ENCODE results near the gene ABCA7.

Gene ABCA7

DNA sequence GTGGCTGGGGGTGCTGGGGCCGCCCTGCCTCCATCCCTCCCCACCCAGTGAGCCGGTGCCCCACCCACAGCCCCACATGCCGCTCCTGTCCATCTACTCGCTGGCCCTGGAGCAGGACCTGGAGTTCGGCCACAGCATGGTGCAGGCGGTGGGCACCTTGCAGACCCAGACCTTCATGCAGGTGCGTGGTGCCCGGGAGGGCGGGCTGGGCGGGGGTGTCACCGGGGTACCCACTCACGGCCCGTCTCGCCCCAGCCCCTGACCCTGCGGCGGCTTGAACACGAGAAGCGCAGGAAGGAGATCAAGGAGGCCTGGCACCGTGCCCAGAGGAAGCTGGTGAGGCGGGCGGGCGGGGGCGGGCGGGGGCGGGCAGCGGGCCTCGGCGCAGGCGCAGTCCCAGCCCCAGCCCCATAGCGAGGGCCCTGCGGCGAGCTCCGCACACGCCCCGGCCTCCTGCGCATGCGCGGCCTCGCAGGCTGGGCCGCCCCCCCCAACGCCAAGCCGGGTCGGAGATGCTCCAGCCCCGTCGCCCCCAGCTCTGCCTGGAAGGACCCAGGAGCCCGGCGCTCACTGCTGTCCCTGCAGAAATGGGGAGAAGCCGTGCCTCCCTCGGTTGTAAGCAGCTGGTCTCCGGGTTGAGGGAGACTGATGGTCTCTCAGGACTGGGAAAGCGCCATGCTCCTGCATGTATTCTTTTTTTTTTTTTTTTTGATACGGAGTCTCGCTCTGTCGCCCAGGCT is 34.8 kb downstream of the ABCA7 start:
- peak; percentile 97 for DNase-seq

DNA sequence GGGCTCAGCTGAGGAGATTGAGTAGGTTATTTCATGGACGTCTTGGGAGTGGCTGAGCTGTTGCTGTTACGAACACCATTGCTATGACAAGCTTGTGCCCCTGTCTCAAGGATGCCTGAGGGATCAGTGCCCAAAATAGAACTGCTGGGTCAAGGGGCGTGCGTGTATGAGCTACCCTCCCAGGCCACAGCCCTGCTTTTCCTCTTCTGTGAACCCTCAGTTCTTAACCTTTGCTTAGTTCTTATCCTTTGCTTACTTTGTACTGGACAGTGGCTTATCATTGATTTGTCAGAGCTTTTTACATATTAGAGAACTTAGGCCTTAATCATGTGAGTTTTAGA is 36.1 kb downstream of the ABCA7 start:
- DNase-seq: no peak

DNA sequence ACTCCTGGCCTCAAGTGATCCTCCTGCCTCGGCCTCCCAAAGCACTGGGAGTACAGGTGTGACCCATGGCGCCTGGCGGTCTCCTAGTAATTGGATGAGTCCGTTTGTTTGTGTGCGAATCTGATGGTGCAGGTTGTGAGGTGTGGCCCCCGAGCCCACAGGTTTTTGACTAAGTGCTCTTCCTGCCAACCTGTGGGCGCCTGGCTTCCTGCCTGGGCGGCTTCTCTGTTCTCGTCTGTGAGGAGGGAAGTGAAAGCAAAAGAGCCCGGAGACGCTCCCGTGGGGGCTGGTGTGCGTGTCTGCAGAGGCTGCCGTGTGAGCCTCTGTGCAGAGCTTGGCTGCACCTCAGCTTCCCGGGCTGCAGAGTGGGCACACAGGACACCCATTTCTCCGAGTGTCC is 37.0 kb downstream of the ABCA7 start:
- DNase-seq: peak; percentile 65

DNA sequence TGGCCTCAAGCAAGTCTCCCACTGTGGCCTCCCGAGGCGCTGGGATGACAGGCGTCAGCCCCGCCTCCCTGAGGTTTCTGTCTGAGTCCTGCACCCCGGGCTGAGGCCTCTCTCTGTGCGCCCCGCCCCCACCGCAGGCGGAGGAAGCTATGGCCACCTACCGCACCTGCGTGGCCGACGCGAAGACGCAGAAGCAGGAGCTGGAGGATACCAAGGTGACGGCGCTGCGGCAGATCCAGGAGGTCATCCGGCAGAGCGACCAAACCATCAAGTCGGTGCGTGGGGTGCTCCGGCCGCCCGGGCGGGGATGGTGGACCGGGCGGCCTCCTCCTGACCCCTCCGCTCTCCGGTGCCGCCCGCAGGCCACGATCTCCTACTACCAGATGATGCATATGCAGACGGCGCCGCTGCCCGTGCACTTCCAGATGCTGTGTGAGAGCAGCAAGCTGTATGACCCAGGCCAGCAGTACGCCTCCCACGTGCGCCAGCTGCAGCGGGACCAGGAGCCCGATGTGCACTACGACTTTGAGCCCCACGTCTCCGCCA is 39.7 kb downstream of the ABCA7 start:
- peak; percentile 85 for DNase-seq

DNA sequence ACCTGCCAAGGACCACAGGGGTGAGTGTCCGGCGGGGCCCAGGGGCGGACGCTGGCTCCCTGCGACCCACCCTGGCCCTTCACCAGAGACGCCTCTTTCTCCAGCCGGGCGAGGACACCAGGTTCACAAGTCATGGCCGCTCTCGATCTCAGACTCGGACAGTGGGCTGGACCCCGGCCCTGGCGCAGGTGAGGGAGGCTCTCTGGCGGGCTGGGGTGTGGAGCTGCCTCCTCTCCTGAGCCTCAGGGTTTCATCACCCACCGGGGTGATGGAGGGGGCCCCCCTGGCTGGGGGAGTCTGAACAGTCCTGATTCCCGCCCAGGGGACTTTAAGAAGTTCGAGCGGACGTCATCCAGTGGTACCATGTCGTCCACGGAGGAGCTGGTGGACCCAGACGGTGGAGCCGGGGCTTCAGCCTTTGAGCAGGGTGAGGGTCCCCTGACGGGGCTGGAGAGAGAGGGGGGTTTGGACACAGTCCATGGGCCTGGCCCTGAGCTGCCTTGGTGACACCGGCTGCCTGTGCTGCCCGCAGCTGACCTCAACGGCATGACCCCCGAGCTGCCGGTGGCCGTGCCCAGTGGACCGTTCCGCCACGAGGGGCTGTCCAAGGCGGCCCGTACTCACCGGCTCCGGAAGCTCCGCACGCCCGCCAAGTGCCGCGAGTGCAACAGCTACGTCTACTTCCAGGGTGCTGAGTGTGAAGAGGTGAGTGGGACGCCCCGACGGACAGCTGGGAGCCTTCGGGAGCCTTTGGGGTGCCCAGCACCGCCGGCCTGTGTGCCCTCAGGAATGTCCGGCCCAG is 40.7 kb downstream of the ABCA7 start:
- no peak for DNase-seq

DNA sequence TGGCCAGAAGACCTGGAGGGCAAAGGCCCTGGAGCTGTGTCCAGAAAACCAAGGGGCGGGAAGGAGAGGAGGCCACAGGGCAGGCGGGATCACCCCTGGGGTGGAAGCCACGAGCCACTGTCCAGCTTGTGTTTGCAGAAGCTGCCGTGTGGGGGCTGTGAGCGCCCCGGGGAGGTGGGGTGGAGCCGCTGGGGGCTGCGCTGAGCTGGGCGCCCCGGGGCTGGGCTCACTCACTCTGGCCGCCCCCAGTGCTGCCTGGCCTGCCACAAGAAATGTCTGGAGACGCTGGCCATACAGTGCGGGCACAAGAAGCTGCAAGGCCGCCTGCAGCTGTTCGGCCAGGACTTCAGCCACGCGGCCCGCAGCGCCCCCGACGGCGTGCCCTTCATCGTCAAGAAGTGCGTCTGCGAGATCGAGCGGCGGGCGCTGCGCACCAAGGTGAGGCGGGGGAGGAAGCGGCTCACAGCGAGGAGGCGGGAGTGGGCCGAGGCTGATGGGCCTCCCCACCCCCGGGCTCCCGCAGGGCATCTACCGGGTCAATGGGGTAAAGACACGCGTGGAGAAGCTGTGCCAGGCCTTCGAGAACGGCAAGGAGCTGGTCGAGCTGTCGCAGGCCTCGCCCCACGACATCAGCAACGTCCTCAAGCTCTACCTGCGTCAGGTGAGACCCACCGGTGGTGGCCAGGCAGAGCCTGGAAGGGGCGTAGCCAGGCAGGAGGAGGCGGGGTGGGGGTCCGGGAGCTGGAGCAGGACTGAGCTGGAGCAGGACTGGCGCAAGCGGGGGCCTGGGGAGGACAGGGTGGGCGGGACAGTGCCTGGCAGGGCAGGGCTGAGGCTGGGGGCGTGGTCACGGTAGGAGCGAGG is 41.6 kb downstream of the ABCA7 start:
- peak; percentile 86 for DNase-seq

DNA sequence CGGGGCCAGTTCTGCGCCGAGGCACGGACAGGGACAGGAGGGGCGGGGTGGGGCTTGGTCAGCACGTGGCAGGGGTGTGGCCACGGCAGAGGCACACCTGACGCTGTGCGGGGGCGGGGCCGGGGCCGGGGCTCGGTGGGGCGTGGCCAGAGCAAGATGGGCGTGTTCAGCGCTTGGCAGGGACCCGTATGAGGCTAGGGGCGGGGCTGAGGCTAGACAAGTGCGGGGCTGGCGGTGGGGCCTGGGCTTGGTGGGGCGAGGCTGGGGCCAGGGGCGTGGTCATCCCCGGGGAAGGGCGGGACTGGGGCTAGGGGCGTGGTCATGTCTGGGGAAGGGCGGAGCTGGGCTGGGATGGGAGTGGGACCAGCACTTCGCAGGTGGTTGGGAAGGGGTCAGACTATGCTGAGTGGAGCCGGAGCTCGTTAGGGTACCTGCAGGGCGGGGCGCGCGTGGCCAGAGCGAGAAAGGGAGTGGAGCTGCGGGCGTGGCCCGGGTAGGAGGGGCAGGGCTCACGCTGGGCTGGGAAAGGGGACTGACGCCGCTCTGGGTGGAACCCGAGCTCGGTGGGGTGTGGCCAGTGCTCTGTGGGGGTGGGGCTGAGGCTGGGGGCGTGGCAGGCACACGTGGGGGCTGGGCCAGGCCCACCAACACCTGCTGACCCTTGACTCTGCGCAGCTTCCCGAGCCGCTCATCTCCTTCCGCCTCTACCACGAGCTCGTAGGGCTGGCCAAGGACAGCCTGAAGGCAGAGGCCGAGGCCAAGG is 42.4 kb downstream of the ABCA7 start:
- peak; percentile 98 for DNase-seq

DNA sequence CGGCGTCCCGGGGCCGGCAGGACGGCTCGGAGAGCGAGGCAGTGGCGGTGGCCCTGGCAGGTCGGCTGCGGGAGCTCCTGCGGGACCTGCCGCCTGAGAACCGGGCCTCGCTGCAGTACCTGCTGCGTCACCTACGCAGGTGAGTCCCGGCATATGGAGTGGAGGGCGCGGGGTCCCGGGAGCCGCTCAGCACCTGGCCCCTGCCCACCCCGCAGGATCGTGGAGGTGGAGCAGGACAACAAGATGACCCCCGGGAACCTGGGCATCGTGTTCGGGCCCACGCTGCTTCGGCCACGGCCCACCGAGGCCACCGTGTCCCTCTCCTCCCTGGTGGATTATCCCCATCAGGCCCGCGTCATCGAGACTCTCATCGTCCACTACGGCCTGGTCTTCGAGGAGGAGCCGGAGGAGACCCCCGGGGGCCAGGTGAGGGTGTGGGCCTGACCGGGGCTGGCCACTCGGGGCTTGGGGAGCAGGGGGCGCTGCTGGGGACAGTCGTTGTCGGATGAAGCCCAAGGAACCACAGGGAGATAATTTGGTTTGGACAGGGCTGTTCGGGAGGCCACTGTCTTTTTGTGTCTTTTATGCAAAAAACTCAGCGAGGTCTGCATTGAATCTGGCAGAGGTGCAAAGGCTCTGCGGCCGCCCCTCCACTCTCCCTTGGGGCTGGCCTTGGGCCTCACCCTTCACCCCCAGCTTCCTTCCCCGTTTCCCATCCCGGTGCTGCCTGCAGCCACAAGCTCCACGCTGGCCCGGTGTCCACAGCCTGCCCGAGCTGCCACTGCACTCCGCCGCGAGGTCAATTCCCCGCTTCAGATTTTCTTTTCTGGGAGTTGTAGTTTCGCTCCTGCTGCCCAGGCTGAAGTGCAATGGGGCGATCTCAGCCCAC is 43.3 kb downstream of the ABCA7 start:
- DNase-seq: no peak

DNA sequence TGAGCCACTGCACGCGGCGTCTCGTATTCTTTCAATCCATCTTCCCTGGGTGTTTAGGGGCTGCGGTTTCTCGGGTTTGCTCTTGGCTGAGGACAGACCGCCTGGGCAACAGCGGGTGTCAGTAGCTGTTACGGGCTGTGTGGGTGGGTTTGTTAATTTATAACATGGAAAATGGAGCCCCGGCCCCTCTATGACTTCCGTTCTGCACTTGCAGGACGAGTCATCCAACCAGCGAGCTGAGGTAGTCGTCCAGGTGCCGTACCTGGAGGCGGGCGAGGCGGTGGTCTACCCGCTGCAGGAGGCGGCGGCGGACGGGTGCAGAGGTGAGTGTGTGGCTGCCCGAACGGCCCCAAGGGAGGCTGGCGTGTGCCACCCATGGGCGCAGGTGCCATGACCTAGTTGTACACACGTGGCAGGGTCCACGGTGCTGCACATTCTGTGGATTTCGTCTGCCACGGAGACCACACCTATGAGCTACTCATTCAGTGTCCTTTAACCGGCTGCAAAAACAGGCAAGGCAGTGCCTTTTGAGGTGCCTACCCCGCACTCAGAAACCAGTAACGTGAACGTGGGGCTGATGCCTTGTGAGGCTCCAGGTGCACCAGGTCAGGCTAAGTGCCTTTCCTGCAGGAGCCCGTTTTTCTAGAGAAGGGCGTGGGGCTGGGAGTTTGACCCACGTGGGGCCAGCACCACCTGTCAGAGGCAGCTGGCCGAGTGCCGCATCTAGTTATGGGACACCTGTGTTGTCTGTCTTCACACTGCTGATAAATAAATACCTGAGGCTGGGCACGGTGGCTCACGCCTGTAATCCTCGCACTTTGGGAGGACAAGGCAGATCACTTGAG is 44.3 kb downstream of the ABCA7 start:
- DNase-seq: peak; percentile 43

DNA sequence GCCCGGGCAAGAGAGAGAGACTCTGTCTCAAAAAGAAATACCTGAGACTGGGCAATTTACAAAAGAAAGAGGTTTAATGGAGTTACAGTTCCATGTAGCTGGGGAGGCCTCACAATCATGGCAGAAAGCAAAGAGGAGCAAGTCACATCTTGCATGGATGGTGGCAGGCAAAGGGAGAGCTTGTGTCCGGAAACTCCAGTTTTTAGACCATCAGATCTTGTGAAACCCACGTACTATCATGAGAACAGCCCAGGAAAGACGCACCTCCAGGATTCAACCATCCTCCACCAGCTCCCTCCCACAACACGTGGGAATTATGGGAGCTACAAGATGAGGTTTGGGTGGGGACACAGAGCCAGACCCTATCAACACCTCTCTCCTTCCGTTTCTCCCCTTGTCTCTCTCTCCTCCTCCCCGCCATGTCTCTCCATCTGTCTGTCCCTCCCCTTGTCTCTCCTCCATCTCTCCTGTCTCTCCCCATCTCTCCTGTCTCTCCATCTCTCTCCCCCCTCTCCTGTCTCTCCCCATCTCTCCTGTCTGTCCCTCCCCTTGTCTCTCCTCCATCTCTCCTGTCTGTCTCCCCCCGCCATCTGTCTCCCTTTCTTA is 45.2 kb downstream of the ABCA7 start:
- no peak for DNase-seq

DNA sequence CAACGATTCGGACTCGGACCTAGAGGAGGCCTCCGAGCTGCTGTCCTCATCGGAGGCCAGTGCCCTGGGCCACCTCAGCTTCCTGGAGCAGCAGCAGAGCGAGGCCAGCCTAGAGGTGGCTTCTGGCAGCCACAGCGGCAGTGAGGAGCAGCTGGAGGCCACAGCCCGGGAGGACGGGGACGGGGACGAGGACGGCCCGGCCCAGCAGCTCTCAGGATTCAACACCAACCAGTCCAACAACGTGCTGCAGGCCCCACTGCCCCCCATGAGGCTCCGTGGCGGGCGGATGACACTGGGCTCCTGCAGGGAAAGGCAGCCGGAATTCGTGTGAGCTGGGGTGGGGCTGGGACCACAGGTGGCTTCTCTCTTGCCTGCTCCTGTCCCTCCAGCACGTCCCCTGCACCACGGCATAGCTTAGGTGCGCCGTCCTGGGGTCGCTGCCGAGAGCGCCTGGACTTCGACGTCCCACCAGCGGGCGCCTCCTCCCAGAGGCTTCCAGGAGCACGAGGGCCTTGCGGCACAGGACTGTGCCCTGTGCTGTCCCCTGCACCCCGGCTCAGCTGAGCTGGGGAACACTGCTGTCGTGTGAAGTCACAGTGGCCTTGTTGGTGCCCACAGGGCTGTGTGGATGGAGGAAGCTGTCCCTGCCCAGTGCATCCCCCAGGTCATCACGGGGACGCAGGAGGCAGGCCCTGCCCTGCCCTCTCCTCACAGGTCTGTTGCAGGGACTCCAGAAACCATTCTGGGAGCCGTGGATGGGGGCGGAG is 46.0 kb downstream of the ABCA7 start:
- DNase-seq: no peak

DNA sequence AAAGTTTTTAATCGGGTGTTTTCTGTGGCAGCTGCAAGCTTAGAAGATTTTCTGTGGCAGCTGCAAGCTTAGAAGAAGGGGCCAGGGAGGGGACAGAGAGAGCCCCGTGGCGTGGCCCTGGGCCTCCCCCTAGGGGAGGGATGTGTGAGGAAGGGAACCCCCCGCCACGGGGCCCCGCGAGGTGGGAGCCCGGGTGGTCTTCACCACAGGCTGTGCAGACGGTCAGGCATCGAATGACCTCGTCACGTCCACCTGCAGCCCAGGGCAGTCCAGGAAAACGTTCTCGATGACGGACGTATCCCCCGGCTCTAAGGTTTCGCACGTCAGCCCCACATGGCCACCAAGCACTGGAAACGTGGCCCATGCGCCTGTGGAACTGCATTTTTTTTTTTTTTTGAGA is 46.7 kb downstream of the ABCA7 start:
- no peak for DNase-seq

DNA sequence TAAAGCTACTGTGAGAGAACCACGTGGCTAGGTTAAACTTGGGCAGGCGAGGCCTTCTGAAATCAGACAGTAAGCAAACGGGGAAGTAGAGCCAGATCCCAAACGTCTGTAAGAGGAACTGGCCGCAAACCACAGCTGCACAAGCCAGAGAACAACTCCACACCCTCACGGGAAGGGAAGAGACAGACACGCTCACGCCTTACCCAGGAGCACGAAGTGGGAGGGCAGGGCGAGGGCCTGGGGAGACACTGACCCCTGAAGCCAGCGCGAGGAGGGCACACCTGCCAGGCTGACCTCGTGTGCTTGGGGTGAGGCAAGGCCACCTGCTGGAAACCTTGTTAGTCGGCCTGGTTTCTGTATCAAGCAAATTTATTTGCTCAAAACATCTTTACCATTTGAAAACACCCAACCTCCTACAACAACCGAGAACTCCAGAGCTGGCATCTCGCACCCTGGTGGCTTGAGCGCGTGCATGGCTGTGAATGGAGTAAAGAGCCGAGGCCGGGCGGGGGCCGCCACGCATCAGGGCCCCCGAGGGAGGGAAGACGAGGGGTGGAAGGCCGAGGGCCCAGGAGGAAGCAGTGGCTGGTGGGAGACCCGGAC is 48.0 kb downstream of the ABCA7 start:
- no peak for DNase-seq

DNA sequence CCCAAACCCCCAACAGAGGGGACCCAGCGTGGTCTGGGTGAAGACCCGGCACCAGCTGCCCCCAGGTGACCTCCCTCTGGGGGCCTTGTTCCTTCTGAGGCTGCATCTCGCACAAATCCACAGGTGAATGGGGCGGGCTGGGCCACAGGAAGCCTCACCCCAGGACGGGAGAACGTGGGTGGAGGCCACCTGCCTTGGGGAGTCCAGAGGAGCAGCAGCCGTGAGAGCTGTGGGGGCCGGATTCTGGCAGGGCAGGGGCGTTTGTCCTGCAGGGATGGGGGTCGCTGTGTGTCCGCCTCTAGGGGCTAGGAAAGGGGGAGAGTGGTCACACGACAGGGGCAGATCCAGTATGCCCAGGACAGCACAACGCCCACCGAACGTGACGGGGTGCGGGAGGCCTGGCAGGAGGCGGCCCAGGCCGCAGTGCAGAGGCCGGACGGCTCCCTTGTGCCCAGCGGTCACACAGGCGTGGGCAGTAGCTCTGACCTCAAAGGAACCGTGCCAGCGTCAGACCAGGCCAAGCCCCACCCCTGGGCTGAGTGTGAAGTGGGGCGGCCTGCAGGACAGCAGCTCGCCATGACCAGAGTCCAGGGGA is 48.6 kb downstream of the ABCA7 start:
- DNase-seq: no peak

DNA sequence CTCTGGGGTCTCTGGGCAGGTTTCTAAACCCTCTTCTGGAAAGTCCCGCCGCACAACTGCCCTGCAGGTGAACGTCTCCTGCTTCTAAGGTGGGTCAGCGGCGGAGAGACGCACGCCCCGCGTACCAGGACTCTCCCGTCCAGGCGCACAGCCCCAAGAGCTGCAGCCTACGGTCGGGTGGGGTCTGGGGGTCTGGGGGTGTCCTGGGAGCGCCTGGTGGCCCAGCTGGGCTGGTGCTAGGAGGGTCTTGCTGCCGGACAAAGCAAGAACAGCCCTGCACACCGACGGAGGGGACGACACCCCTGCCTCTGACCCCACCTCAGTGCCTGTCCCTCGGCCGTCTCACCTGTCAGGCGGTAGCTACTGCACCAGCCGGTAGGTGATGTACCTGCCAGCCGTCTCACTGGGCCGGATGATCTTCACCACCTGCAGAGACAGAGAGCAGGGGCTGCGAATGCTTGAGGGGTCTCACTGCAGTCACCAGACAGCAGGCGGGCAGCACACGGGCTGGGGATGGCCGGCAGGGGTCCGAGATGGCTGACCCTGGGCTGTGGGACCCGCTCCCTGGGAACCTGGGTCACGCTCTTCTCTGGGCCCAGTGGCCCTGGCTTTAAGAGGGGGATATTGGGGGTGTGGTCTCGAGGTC is 49.3 kb downstream of the ABCA7 start:
- no peak for DNase-seq

DNA sequence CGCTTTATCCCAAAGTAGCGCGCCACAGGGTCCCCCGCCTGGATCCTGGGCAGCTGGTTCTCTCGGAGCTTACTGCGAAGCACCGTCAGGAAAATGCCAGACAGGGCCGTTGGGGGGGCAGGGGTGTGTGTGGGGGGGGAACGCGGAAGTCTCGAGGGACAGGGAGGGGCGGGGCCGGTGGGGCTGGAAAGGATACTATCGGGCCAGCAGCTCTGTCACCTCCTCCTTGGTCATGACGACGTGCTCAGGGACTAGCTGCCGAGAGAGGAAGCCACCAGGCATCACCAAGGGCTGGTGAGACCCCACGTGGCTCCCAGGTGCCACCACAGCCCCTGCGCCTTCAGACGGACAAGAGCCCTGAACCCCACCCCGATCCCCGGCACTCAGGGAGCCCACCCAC is 50.0 kb downstream of the ABCA7 start:
- DNase-seq: no peak

DNA sequence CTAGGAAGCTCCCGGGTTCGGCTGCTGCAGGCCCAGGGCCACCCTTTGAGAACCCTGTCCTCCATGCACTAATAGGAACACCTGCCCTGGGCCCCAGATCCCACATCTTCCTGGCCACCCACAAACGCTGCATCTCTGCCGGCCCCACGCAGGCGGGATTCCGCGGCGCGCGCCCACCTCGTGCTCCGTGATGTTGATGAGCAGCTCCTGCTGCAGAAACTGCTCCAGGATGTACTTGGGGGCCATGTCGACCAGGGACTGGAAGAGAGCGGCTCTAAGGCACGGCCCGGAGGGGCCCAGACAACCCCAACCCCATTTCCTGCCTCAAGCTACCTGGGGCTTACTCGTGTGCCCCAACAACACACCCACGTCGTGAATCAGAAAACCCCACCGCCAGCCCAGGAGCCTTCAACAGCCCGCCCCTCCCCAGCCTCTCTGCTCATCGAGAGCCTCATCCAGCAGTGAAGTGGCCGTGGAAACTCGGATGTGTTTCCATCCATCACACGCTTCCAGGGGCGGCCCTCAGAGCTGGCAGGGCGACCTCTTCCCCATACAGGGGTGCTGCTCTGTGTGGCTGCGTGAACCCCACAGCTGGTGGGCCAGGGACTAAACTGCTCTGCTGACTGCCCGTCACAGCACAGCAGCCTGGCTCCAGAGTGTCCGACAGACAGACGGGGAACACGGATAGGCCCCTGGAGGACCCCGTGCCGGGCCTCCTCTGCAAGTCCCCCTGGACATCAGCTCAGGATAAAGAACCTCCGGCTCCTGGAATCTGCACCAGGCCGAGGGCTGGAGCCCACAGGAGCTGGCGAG is 51.0 kb downstream of the ABCA7 start:
- DNase-seq: no peak

All from NCI-H69 (cell line).